A673 (cell line): ENCODE measurements around the gene ENAH. TPM values are rescaled to one million over a fixed set of nuclear protein-coding genes. Genes with fewer than 3 reads are reported as not detected.

ENCODE experiments used
- BruUV-seq: library from RNA; stranded (reverse); fragments of 400-500 nt; replicated peaks from 2 replicates; lab custom pipeline; 2021; lab: Mats Ljungman, UMichigan
- CTCF ChIA-PET: fragments of 300-600 bp; sonication (Branson Sonifier 250); formaldehyde crosslinking; loops from one replicate; lab custom pipeline; 2022; ENCODE audit warnings: antibody characterized with exemption; lab: Charles Lee
- POLR2A ChIA-PET: fragments of 300-600 bp; sonication (Branson Sonifier 250); formaldehyde crosslinking; loops from one replicate; lab custom pipeline; 2022; ENCODE audit warnings: antibody characterized with exemption; ENCODE audit not compliant: low non-redundant PET; lab: Charles Lee
- DNase-seq: peaks from one replicate; pipeline ENCODE4 v3.0.0-alpha.2; 2015; ENCODE audit warnings: low spot score
- H3K27ac ChIP-seq: fragments of 200-600 bp; sonication (generic); 2 replicates; pipeline ENCODE4 v1.5.1; 2016; ENCODE audit warnings: mixed run types, low read depth, mild to moderate bottlenecking, mixed read lengths, antibody characterized with exemption, low read length; ENCODE audit not compliant: poor library complexity, severe bottlenecking
- H3K27me3 ChIP-seq: fragments of 200-600 bp; sonication (generic); replicated peaks from 2 replicates; pipeline ENCODE4 v1.6.1; 2017; ENCODE audit warnings: mixed run types, low read depth, mild to moderate bottlenecking, mixed read lengths, antibody characterized with exemption, low read length; ENCODE audit not compliant: insufficient read depth, poor library complexity
- H3K36me3 ChIP-seq: fragments of 200-600 bp; sonication (generic); 2 replicates; pipeline ENCODE4 v1.6.1; 2016; ENCODE audit warnings: mixed run types, mild to moderate bottlenecking, mixed read lengths, antibody characterized with exemption, low read length; ENCODE audit not compliant: insufficient read depth, poor library complexity, severe bottlenecking
- H3K4me1 ChIP-seq: fragments of 200-600 bp; sonication (generic); 2 replicates; pipeline ENCODE4 v1.6.1; 2017; ENCODE audit warnings: mixed run types, mild to moderate bottlenecking, mixed read lengths, antibody characterized with exemption, low read length; ENCODE audit not compliant: insufficient read depth, poor library complexity, severe bottlenecking
- H3K4me3 ChIP-seq: fragments of 200-600 bp; sonication (generic); 2 replicates; pipeline ENCODE4 v1.5.1; 2016; ENCODE audit warnings: low read depth, mixed run types, mild to moderate bottlenecking, mixed read lengths, low read length; ENCODE audit not compliant: poor library complexity, severe bottlenecking
- H3K9me3 ChIP-seq: fragments of 200-600 bp; sonication (generic); 2 replicates; pipeline ENCODE4 v1.6.1; 2016; ENCODE audit warnings: mixed run types, low read depth, mild to moderate bottlenecking, mixed read lengths, antibody characterized with exemption, low read length; ENCODE audit not compliant: poor library complexity, severe bottlenecking
- EZH2 ChIP-seq: fragments of 200-600 bp; sonication (generic); IDR thresholded peaks from 2 replicates; pipeline ENCODE4 v1.6.1; 2017; ENCODE audit warnings: borderline replicate concordance, low read depth, mild to moderate bottlenecking, mixed read lengths, antibody characterized with exemption, low read length; ENCODE audit not compliant: poor library complexity, severe bottlenecking
- intact Hi-C: fragments of 100-400 bp; cut with micrococcal nuclease; formaldehyde crosslinking; loops from one replicate; pipeline ENCODE4 v1.10.0; 2022; ENCODE audit not compliant: unreplicated experiment
- total RNA-seq: library from RNA; stranded (reverse); gene quantifications from 2 replicates; pipeline ENCODE4 v1.2.3, GENCODE V29; 2021
- TF ChIP-seq, protein P1 (sequence below): fragments of 300-800, 200-600 bp; sonication (generic); conservative IDR thresholded peaks from 2 replicates; pipeline ENCODE4 v1.5.1; 2017; ENCODE audit warnings: low read depth, mild to moderate bottlenecking, antibody characterized with exemption, low read length, moderate library complexity, mixed read lengths

ENAH gene
- total RNA-seq, 1 experiment from 2014 or later = 186 TPM

- BruUV-seq = no TSS peak
- Histone ChIP-seq H3K27ac (peak overlapping the region; percentile 96), H3K4me3 (peak overlapping the region; percentile 85), H3K4me1 (peaks cover 46% of the 10 kb centered on the region), H3K27me3 (no peaks in the 10 kb centered on the region), H3K36me3 (no peaks in the 10 kb centered on the region), H3K9me3 (no peaks in the 10 kb centered on the region)
- ChIA-PET POLR2A (interaction anchor here (0.7 kb wide), 1 partner anchor 28 kb away, joined by 3 read pairs; no protein-coding TSS in a partner anchor), CTCF (no interaction called here)
- intact Hi-C loops = loop anchor here (5.0 to 10.0 kb wide), 2 partner anchors 99 to 176 kb away; no protein-coding TSS in a partner anchor
- peak; percentile 86 for DNase-seq
- TF ChIP-seq, protein P1, sequence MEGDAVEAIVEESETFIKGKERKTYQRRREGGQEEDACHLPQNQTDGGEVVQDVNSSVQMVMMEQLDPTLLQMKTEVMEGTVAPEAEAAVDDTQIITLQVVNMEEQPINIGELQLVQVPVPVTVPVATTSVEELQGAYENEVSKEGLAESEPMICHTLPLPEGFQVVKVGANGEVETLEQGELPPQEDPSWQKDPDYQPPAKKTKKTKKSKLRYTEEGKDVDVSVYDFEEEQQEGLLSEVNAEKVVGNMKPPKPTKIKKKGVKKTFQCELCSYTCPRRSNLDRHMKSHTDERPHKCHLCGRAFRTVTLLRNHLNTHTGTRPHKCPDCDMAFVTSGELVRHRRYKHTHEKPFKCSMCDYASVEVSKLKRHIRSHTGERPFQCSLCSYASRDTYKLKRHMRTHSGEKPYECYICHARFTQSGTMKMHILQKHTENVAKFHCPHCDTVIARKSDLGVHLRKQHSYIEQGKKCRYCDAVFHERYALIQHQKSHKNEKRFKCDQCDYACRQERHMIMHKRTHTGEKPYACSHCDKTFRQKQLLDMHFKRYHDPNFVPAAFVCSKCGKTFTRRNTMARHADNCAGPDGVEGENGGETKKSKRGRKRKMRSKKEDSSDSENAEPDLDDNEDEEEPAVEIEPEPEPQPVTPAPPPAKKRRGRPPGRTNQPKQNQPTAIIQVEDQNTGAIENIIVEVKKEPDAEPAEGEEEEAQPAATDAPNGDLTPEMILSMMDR = no peak
- no peak for TF ChIP-seq EZH2
Observed at GRCh38 chr1:225653463-225654276, 747 bp upstream of the ENAH start.

DNA sequence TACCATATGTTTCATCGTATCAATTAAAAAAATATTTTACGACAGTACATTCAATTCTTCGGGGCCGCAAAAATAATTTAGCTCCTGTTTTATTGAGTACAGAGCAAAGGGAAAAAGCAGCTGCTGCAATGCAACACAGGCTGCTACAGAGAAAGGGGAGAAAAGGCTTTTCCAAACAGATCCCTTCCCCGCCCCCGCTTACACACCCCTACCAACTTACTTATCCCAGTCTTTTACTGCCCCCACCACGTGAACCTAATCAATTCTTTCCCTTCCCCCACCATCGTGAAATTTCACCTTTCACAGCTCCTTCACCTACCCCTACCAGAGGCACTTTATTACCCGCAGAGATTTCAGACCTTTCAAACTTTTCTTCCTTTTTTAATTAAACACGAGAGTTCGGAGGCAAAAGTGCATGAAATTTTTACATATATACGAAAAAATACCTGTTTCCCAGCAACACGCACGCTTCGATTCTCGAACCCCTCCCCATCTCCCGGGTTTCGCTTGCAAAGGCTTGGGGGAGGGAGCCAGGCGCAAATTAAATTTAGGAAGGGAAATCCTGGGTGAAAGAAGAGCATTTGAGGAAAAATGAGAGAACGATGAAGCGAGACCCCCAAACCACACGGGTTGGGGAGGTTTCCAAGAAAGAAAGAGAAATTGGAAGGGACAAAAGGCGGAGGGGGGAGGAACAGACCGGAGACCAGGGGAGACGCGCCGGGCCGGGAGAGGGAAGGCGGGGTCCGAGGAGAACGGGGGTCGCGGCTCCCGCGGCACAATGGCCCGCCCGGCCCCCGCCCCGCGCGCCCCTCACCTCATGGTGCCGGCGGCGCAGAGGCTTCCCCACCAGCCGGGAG is 823 bp downstream of the ENAH start:
- intact Hi-C loops = loop anchor here (5.0 to 10.0 kb wide), 2 partner anchors 97 to 175 kb away; no protein-coding TSS in a partner anchor
- POLR2A ChIA-PET = interaction anchor here (0.6 to 0.7 kb wide), 4 partner anchors 95 to 344 kb away, joined by 7 to 9 read pairs (median 7); no protein-coding TSS in a partner anchor
- Histone ChIP-seq H3K4me1 (peaks cover 33% of the 10 kb centered on the region), H3K36me3 (no peaks in the 10 kb centered on the region), H3K27me3 (no peaks in the 10 kb centered on the region), H3K4me3 (peak overlapping the region; percentile 85), H3K9me3 (no peaks in the 10 kb centered on the region), H3K27ac (peak overlapping the region; percentile 96)
- TF ChIP-seq EZH2 = no peak
- TF ChIP-seq, protein P1 = no peak
- DNase-seq = peak; percentile 62
- TSS peak; percentile 50 for BruUV-seq
- CTCF ChIA-PET = no interaction called here

GRCh38 chr1:225651376-225651871 is 1.5 kb downstream of the ENAH start:
- Histone ChIP-seq H3K9me3 (no peaks in the 10 kb centered on the region), H3K4me1 (peaks cover 32% of the 10 kb centered on the region), H3K27me3 (no peaks in the 10 kb centered on the region), H3K4me3 (peak overlapping the region; percentile 85), H3K27ac (peak overlapping the region; percentile 96), H3K36me3 (no peaks in the 10 kb centered on the region)
- TF ChIP-seq EZH2 = no peak
- TF ChIP-seq, protein P1 = no peak
- intact Hi-C loops = loop anchor here (5.0 to 10.0 kb wide), 2 partner anchors 97 to 174 kb away; no protein-coding TSS in a partner anchor
- ChIA-PET CTCF (no interaction called here), POLR2A (no interaction called here)
- peak; percentile 51 for DNase-seq
- no TSS peak for BruUV-seq
